Fibroblast of skin of left quadriceps (primary cell): Measurements from ENCODE around the gene NDUFA8.

Experiments used
- DNase-seq, 2 experiments: peaks; one replicate each; pipeline ENCODE4 v3.0.0-alpha.2; 2013; ENCODE audit warnings: low read depth in 2 of 2

NDUFA8 gene

GRCh38 chr9:122184551-122184950, 25.0 kb upstream of the NDUFA8 start:
- DNase-seq, result no peak

GRCh38 chr9:122183501-122183900, 23.9 kb upstream of the NDUFA8 start:
- no peak for DNase-seq

- peak in 1 of 2 experiments; percentile 29 for DNase-seq
These were observed 21.1 kb upstream of the NDUFA8 start for GRCh38 chr9:122180633-122181032.

- no peak for DNase-seq
These were observed 20.1 kb upstream of the NDUFA8 start for GRCh38 chr9:122179690-122180074.

- no peak for DNase-seq
These were observed 19.6 kb upstream of the NDUFA8 start for GRCh38 chr9:122179054-122179689.

GRCh38 chr9:122176916-122177315, 17.3 kb upstream of the NDUFA8 start:
- DNase-seq, result no peak

- DNase-seq, result no peak
These were observed 14.1 kb upstream of the NDUFA8 start for GRCh38 chr9:122173670-122174069.

- no peak for DNase-seq
These were observed 12.6 kb upstream of the NDUFA8 start for GRCh38 chr9:122172131-122172530.

- DNase-seq, result peak in 1 of 2 experiments; percentile 1
These were observed 8.8 kb upstream of the NDUFA8 start for GRCh38 chr9:122168356-122168755.

GRCh38 chr9:122164286-122164685, 4.7 kb upstream of the NDUFA8 start:
- no peak for DNase-seq

- DNase-seq, result no peak
These were observed 2.8 kb upstream of the NDUFA8 start for GRCh38 chr9:122162415-122162814.

- no peak for DNase-seq
These were observed 307 bp upstream of the NDUFA8 start for GRCh38 chr9:122159925-122160246.

GRCh38 chr9:122158202-122158601, 1.4 kb downstream of the NDUFA8 start:
- peak in 1 of 2 experiments; percentile 5 for DNase-seq

GRCh38 chr9:122155796-122156195, 3.8 kb downstream of the NDUFA8 start:
- DNase-seq, result no peak

- no peak for DNase-seq
These were observed 8.2 kb downstream of the NDUFA8 start for GRCh38 chr9:122151267-122151828.

- no peak for DNase-seq
These were observed 14.1 kb downstream of the NDUFA8 start for GRCh38 chr9:122145592-122145863.

GRCh38 chr9:122144836-122145591, 14.6 kb downstream of the NDUFA8 start:
- no peak for DNase-seq

- DNase-seq, result no peak
These were observed 15.6 kb downstream of the NDUFA8 start for GRCh38 chr9:122143876-122144405.

GRCh38 chr9:122143296-122143695, 16.3 kb downstream of the NDUFA8 start:
- DNase-seq, result no peak

GRCh38 chr9:122141671-122142070, 17.9 kb downstream of the NDUFA8 start:
- DNase-seq, result no peak

- no peak for DNase-seq
These were observed 19.0 kb downstream of the NDUFA8 start for GRCh38 chr9:122140368-122141193.

- no peak for DNase-seq
These were observed 20.9 kb downstream of the NDUFA8 start for GRCh38 chr9:122138560-122139268.
